IMR-90 (cell line): ENCODE measurements around the gene BTNL8. TPM values are rescaled to one million over a fixed set of nuclear protein-coding genes. Genes with fewer than 3 reads are reported as not detected.

Source experiments
- ATAC-seq: fragments of 200-7000 bp; cut with Tn5 transposase; 2 replicates; pipeline ENCODE4 v1.9.1; 2020; ENCODE audit warnings: low read depth, mild to moderate bottlenecking, moderate library complexity
- BruUV-seq: library from RNA; stranded (reverse); fragments of 400-500 nt; replicated peaks from 2 replicates; lab custom pipeline; 2021; lab: Mats Ljungman, UMichigan
- CTCF ChIA-PET: fragments of 300-600 bp; formaldehyde crosslinking; extraction: SDS; loops from one replicate; lab custom pipeline; 2021; ENCODE audit warnings: antibody characterized with exemption; lab: Yijun Ruan, JAX
- POLR2A ChIA-PET: fragments of 300-600 bp; sonication (Branson Sonifier 250); formaldehyde crosslinking; loops from one replicate; lab custom pipeline; 2022; ENCODE audit warnings: antibody characterized with exemption; ENCODE audit not compliant: unreplicated experiment; lab: Charles Lee
- DNase-seq: peaks from one replicate; pipeline ENCODE4 v3.0.0; 2013
- H2AFZ ChIP-seq: replicated peaks from 2 replicates; pipeline ENCODE3; 2013; ENCODE audit warnings: low read length, mild to moderate bottlenecking; ENCODE audit not compliant: poor library complexity
- H2AK5ac ChIP-seq: 2 replicates; pipeline ENCODE4 v1.6.1; 2013; ENCODE audit warnings: low read depth, low read length, inconsistent platforms
- H2AK9ac ChIP-seq: replicated peaks from 2 replicates; pipeline ENCODE3; 2013; ENCODE audit warnings: mild to moderate bottlenecking, low read depth, low read length, moderate library complexity; ENCODE audit not compliant: poor library complexity
- H2BK120ac ChIP-seq: 2 replicates; pipeline ENCODE4 v1.6.1; 2013; ENCODE audit warnings: low read depth, low read length, inconsistent platforms
- H2BK15ac ChIP-seq: 3 replicates; pipeline ENCODE4 v1.6.1; 2013; ENCODE audit warnings: low read depth, low read length, inconsistent platforms
- H2BK20ac ChIP-seq: 2 replicates; pipeline ENCODE4 v1.6.1; 2013; ENCODE audit warnings: low read depth, mild to moderate bottlenecking, inconsistent platforms, low read length, moderate library complexity
- H2BK5ac ChIP-seq: 2 replicates; pipeline ENCODE4 v1.6.1; 2013; ENCODE audit warnings: mild to moderate bottlenecking, low read depth, low read length, inconsistent platforms; ENCODE audit not compliant: poor library complexity, severe bottlenecking
- H3K14ac ChIP-seq: replicated peaks from 2 replicates; pipeline ENCODE4 v1.6.1; 2013; ENCODE audit warnings: low read depth, low read length, inconsistent platforms
- H3K18ac ChIP-seq: 2 replicates; pipeline ENCODE4 v1.6.1; 2013; ENCODE audit warnings: low read depth, low read length, control low read depth
- H3K23ac ChIP-seq: 2 replicates; pipeline ENCODE4 v1.6.1; 2013; ENCODE audit warnings: low read depth, low read length, inconsistent platforms
- H3K27ac ChIP-seq: 2 replicates; pipeline ENCODE4 v1.5.1; 2013; ENCODE audit warnings: mild to moderate bottlenecking, control low read depth, low read length; ENCODE audit not compliant: insufficient read depth
- H3K27me3 ChIP-seq: 2 replicates; pipeline ENCODE4 v1.6.1; 2013; ENCODE audit warnings: low read length; ENCODE audit not compliant: control insufficient read depth, insufficient read depth
- H3K36me3 ChIP-seq: 2 replicates; pipeline ENCODE4 v1.6.1; 2013; ENCODE audit warnings: low read length, mixed read lengths; ENCODE audit not compliant: control insufficient read depth, insufficient read depth
- H3K4ac ChIP-seq: 2 replicates; pipeline ENCODE4 v1.6.1; 2013; ENCODE audit warnings: low read depth, low read length, inconsistent platforms
- H3K4me1 ChIP-seq: 2 replicates; pipeline ENCODE4 v1.6.1; 2013; ENCODE audit warnings: low read length, mixed read lengths; ENCODE audit not compliant: control insufficient read depth, insufficient read depth
- H3K4me2 ChIP-seq: 2 replicates; pipeline ENCODE4 v1.6.1; 2013; ENCODE audit warnings: low read depth, mild to moderate bottlenecking, control low read depth, low read length, moderate library complexity
- H3K4me3 ChIP-seq: 2 replicates; pipeline ENCODE4 v1.5.1; 2013; ENCODE audit warnings: low read depth, mild to moderate bottlenecking, control low read depth, low read length, moderate library complexity; ENCODE audit not compliant: insufficient read depth
- H3K56ac ChIP-seq: 2 replicates; pipeline ENCODE4 v1.6.1; 2013; ENCODE audit warnings: low read length, inconsistent platforms; ENCODE audit not compliant: insufficient read depth; ENCODE audit errors: extremely low read depth
- H3K79me1 ChIP-seq, 2 experiments: 2 replicates each; pipeline ENCODE4 v1.6.1; 2013; ENCODE audit warnings: low read length in 2 of 2, inconsistent platforms in 1 of 2, low read depth in 1 of 2
- H3K9ac ChIP-seq: 2 replicates; pipeline ENCODE4 v1.6.1; 2013; ENCODE audit warnings: low read depth, low read length, control low read depth
- H3K9me1 ChIP-seq: 2 replicates; pipeline ENCODE4 v1.6.1; 2013; ENCODE audit warnings: low read length, inconsistent platforms; ENCODE audit not compliant: insufficient read depth
- H3K9me3 ChIP-seq: 2 replicates; pipeline ENCODE4 v1.6.1; 2013; ENCODE audit warnings: low read length; ENCODE audit not compliant: control insufficient read depth, insufficient read depth
- H4K20me1 ChIP-seq: 2 replicates; pipeline ENCODE4 v1.6.1; 2013; ENCODE audit warnings: low read length, inconsistent platforms; ENCODE audit not compliant: insufficient read depth
- H4K5ac ChIP-seq: 2 replicates; pipeline ENCODE4 v1.6.1; 2013; ENCODE audit warnings: mild to moderate bottlenecking, low read depth, low read length, control low read depth
- H4K8ac ChIP-seq, 2 experiments: 2 replicates each; pipeline ENCODE4 v1.6.1; 2013; ENCODE audit warnings: low read depth in 2 of 2, low read length in 2 of 2, control low read depth in 1 of 2, inconsistent platforms in 1 of 2
- H4K91ac ChIP-seq: 2 replicates; pipeline ENCODE4 v1.6.1; 2013; ENCODE audit warnings: low read depth, low read length, inconsistent platforms; ENCODE audit not compliant: insufficient read depth
- BHLHE40 ChIP-seq: fragments of 150-350 bp; IDR thresholded peaks from 2 replicates; pipeline ENCODE4 v1.6.1; 2016; ENCODE audit warnings: mild to moderate bottlenecking, low read depth, low read length
- CEBPB ChIP-seq: IDR thresholded peaks from 2 replicates; pipeline ENCODE4 v1.6.1; 2012; ENCODE audit warnings: low read depth, low read length, improper control_type of control experiment
- CHD1 ChIP-seq: IDR thresholded peaks from 2 replicates; pipeline ENCODE4 v1.6.1; 2012; ENCODE audit warnings: low read depth, low read length, improper control_type of control experiment
- FOS ChIP-seq: fragments of 150-350 bp; IDR thresholded peaks from 2 replicates; pipeline ENCODE4 v1.6.1; 2016; ENCODE audit warnings: low read depth, low read length
- MXI1 ChIP-seq: IDR thresholded peaks from 2 replicates; pipeline ENCODE4 v1.6.1; 2012; ENCODE audit warnings: low read depth, mild to moderate bottlenecking, low read length, moderate library complexity, borderline replicate concordance
- NFE2L2 ChIP-seq: fragments of 150-350 bp; IDR thresholded peaks from 2 replicates; pipeline ENCODE4 v1.6.1; 2016; ENCODE audit warnings: low read depth, mild to moderate bottlenecking, low read length
- SMC3 ChIP-seq: fragments of 150-350 bp; IDR thresholded peaks from 2 replicates; pipeline ENCODE4 v1.6.1; 2016; ENCODE audit warnings: low read depth, mild to moderate bottlenecking, antibody characterized with exemption, low read length, moderate library complexity
- WGBS, 2 experiments: methylation state at CpG; one replicate each; pipeline versions ENCODE4 v1.1.5 to v1.1.7; 2013; ENCODE audit warnings: missing lambda C conversion rate in 2 of 2; ENCODE audit not compliant: insufficient read length in 1 of 2; ENCODE audit errors: extremely low coverage in 2 of 2; 5-methylcytosine and 5-hydroxymethylcytosine counted together
- dilution Hi-C: fragments of 300-500 bp; cut with HindIII; formaldehyde crosslinking; loops from one replicate; pipeline ENCODE4 v1.14.3; 2018; ENCODE audit warnings: low sequenced_read_pairs; ENCODE audit not compliant: unreplicated experiment
- in situ Hi-C: fragments of 300-500 bp; cut with MboI; formaldehyde crosslinking; loops from 3 replicates; pipeline ENCODE4 v1.14.3; 2019; ENCODE audit warnings: low sequenced_read_pairs, inconsistent platforms, mixed read lengths
- intact Hi-C: fragments of 100-400 bp; cut with micrococcal nuclease; formaldehyde crosslinking; loops from 2 replicates; pipeline ENCODE4 v1.10.0; 2022
- microRNA-seq, 2 experiments: library from miRNA; stranded (forward) in 1 of 2; unstranded in 1 of 2; fragments of 10-50 nt in 1 of 2; fragments of <30 nt in 1 of 2; gene quantifications in 1 of 2; microRNA quantifications in 1 of 2; one replicate each; pipeline versions ENCODE3 to v1.1.0; 2013 to 2020; ENCODE audit not compliant: insufficient read depth in 1 of 2, insufficient read length in 1 of 2, unreplicated experiment in 1 of 2
- polyA plus RNA-seq, 3 experiments: library from polyadenylated mRNA; depleted of rRNA; stranded (reverse); fragments of >200 nt; gene quantifications; 2 replicates each; pipeline ENCODE4 v1.2.3, GENCODE V29; 2012; ENCODE audit warnings: low replicate concordance in 1 of 3
- small RNA-seq, 5 experiments: library from RNA; depleted of rRNA; stranded (forward); fragments of <200 nt; gene quantifications; one replicate each; pipeline ENCODE3, GENCODE V24; 2012
- total RNA-seq: library from RNA; depleted of rRNA; stranded (reverse); fragments of >200 nt; gene quantifications from 2 replicates; pipeline ENCODE4 v1.2.3, GENCODE V29; 2012; rRNA removed

BTNL8 gene
- total and polyA plus RNA-seq, 2 of the 4 experiments (the other 2 are of a cell fraction) = not detected

DNA sequence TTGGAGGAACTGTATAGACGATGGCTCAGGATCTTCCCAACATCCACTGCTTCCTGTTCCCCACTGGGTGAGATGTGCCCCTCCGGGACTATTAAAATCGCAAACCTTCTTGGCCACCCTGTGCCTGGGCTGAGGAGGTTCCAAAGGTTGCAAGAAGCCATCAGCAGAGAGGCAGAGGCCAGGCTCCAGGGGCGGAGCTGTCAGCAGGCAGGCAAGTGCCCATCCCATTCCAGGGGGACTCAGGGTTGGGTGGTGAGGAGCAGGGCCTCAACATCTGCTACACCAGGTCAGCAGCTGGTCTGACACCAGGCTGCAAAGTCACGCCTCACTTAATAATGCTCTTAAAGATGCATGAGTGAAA is 91.9 kb downstream of the BTNL8 start:
- Histone ChIP-seq H3K27ac (no peak overlapping the region), H3K27me3 (no peaks in the 10 kb centered on the region), H3K4me3 (no peak overlapping the region), H2BK20ac (no peak overlapping the region), H2BK5ac (no peak overlapping the region), H4K20me1 (no peaks in the 10 kb centered on the region), H3K4me2 (no peak overlapping the region), H2AK5ac (no peak overlapping the region), H3K18ac (no peak overlapping the region), H3K4me1 (no peaks in the 10 kb centered on the region), H2BK15ac (no peak overlapping the region), H3K14ac (no peak overlapping the region), H3K9ac (no peak overlapping the region), H4K91ac (no peak overlapping the region), H3K36me3 (no peaks in the 10 kb centered on the region), H4K8ac (no peak overlapping the region), H3K56ac (no peak overlapping the region), H3K9me1 (no peaks in the 10 kb centered on the region), H2AK9ac (no peak overlapping the region), H2AFZ (no peak overlapping the region), H3K23ac (no peak overlapping the region), H3K4ac (no peak overlapping the region), H3K9me3 (peaks cover 4% of the 10 kb centered on the region), H3K79me1 (no peaks in the 10 kb centered on the region), H2BK120ac (no peak overlapping the region), H4K5ac (no peak overlapping the region)
- dilution Hi-C loops = no loop called here
- WGBS, 2 experiments = no CpG with 5 or more reads among the region's 5 CpGs
- ChIA-PET POLR2A (no interaction called here), CTCF (no interaction called here)
- no TSS peak for BruUV-seq
- TF ChIP-seq FOS (no peak), NFE2L2 (no peak), CHD1 (no peak), BHLHE40 (no peak), MXI1 (no peak), CEBPB (no peak), SMC3 (no peak)
- in situ Hi-C loops = no loop called here
- intact Hi-C loops = no loop called here
- DNase-seq (no peak), ATAC-seq (no peak)

Small RNA genes within 50 kb of the gene (microRNA-seq; reads per million reads assigned to microRNA genes)
- gene RF00019 (ENCODE audit: insufficient read depth, insufficient read length) (not detected), gene RPS29P12 (ENCODE audit: insufficient read depth, insufficient read length) (not detected)

Small RNA genes within 50 kb of the gene (small RNA-seq; reads per million reads assigned to genes)
- gene RF00019 (0 reads per million in 5 experiments), gene RPS29P12 (0 reads per million in 5 experiments)

Other genes with a start within 250 kb of the BTNL8 start
- under 0.01 and 0.28 TPM in 2 replicates for gene FLT4, start 249.6 kb upstream of the BTNL8 start, total RNA-seq
- 0.07 TPM in 2 replicates for gene FLT4, start 249.6 kb upstream of the BTNL8 start, polyA plus RNA-seq (2012; rRNA removed)
- gene OR2Y1, start 159.1 kb upstream of the BTNL8 start, total RNA-seq = not detected in 2 replicates
- not detected in 2 replicates for gene OR2Y1, start 159.1 kb upstream of the BTNL8 start, polyA plus RNA-seq (2012; rRNA removed)
- 56.3 and 62.2 TPM in 2 replicates for gene MGAT1, start 96.4 kb upstream of the BTNL8 start, total RNA-seq
- 141 and 150 TPM in 2 replicates for gene MGAT1, start 96.4 kb upstream of the BTNL8 start, polyA plus RNA-seq (2012; rRNA removed)
- 20.3 and 29.7 TPM in 2 replicates for gene ZFP62, start 37.9 kb upstream of the BTNL8 start, total RNA-seq
- gene ZFP62, start 37.9 kb upstream of the BTNL8 start, polyA plus RNA-seq (2012; rRNA removed) = 5.4 and 8.2 TPM in 2 replicates
- gene BTNL3, start 89.7 kb downstream of the BTNL8 start, total RNA-seq = not detected in 2 replicates
- not detected in 2 replicates for gene BTNL3, start 89.7 kb downstream of the BTNL8 start, polyA plus RNA-seq (2012; rRNA removed)
- not detected in 2 replicates for gene BTNL9, start 141.1 kb downstream of the BTNL8 start, total RNA-seq
- gene BTNL9, start 141.1 kb downstream of the BTNL8 start, polyA plus RNA-seq (2012; rRNA removed) = not detected in 2 replicates
- gene OR2V1, start 232.0 kb downstream of the BTNL8 start, total RNA-seq = not detected in 2 replicates
- gene OR2V1, start 232.0 kb downstream of the BTNL8 start, polyA plus RNA-seq (2012; rRNA removed) = not detected in 2 replicates
- gene OR2V2, start 248.4 kb downstream of the BTNL8 start, total RNA-seq = not detected in 2 replicates
- gene OR2V2, start 248.4 kb downstream of the BTNL8 start, polyA plus RNA-seq (2012; rRNA removed) = not detected in 2 replicates